Uterus (tissue), 2 donors: ENCODE data around the gene NR6A1.

Experiments used
- POLR2A ChIP-seq, 2 donors: fragments of 450-650 bp; IDR thresholded peaks; one replicate each; pipeline ENCODE4 v1.6.1; 2016; ENCODE audit warnings: antibody characterized with exemption in 2 of 2, mild to moderate bottlenecking in 1 of 2, moderate library complexity in 1 of 2
- TF ChIP-seq, protein P1 (sequence below), 4 experiments: fragments of 200-600 bp in 2 of 4; fragments of 450-650 bp in 2 of 4; sonication (generic) in 2 of 4; IDR thresholded peaks; one replicate each; pipeline ENCODE4 v1.5.1; 2016 to 2019; ENCODE audit warnings: antibody characterized with exemption in 4 of 4, mild to moderate bottlenecking in 2 of 4, moderate library complexity in 1 of 4

DNA sequence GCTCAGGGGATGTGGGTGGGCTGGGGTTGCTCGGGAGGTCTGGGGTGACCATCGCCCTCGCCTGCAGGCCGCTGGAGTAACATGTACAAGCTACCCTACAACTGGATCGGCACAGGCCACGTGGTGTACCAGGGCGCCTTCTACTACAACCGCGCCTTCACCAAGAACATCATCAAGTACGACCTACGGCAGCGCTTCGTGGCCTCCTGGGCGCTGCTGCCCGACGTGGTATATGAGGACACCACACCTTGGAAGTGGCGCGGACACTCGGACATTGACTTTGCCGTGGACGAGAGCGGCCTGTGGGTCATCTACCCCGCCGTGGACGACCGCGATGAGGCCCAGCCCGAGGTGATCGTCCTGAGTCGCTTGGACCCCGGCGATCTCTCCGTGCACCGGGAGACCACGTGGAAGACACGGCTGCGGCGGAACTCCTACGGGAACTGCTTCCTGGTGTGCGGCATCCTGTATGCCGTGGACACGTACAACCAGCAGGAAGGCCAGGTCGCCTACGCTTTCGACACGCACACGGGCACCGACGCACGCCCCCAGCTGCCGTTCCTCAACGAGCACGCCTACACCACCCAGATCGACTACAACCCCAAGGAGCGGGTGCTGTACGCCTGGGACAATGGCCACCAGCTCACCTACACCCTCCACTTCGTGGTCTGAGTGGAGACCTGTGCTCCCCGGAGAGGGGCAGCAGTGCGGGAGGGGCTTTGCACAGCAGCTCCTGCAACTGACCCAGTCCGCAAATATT is 38.8 kb upstream of the NR6A1 start:
- TF ChIP-seq, protein P1, sequence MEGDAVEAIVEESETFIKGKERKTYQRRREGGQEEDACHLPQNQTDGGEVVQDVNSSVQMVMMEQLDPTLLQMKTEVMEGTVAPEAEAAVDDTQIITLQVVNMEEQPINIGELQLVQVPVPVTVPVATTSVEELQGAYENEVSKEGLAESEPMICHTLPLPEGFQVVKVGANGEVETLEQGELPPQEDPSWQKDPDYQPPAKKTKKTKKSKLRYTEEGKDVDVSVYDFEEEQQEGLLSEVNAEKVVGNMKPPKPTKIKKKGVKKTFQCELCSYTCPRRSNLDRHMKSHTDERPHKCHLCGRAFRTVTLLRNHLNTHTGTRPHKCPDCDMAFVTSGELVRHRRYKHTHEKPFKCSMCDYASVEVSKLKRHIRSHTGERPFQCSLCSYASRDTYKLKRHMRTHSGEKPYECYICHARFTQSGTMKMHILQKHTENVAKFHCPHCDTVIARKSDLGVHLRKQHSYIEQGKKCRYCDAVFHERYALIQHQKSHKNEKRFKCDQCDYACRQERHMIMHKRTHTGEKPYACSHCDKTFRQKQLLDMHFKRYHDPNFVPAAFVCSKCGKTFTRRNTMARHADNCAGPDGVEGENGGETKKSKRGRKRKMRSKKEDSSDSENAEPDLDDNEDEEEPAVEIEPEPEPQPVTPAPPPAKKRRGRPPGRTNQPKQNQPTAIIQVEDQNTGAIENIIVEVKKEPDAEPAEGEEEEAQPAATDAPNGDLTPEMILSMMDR (IDR thresholded peaks at IDR 0.05) = no peak
- no peak for TF ChIP-seq POLR2A (IDR thresholded peaks at IDR 0.05)
